Hematopoietic multipotent progenitor cell treated with erythropoietin and hydrocortisone succinate and interleukin-3 and kit ligand, for 15 days (in vitro differentiated cells): Measurements from ENCODE around the gene NBEA.
"Not testable (repeated sequence)": the region's sequence is repeated elsewhere in the genome, so short reads cannot be mapped to it uniquely, and the experiment has no call there.

ENCODE experiments used
- DNase-seq: peaks from one replicate; pipeline ENCODE4 v3.0.0-alpha.2; 2015; ENCODE audit warnings: low spot score

The NBEA gene

GRCh38 chr13:35092251-35092650 lies 150.2 kb downstream of the NBEA start:
- DNase-seq, result no peak

GRCh38 chr13:35092751-35093150 lies 150.7 kb downstream of the NBEA start:
- DNase-seq, result no peak

- no peak for DNase-seq
These were observed 151.3 kb downstream of the NBEA start for GRCh38 chr13:35093356-35093755.

- DNase-seq, result not testable (repeated sequence)
These were observed 164.7 kb downstream of the NBEA start for GRCh38 chr13:35106771-35107170.

- DNase-seq, result no peak
These were observed 165.5 kb downstream of the NBEA start for GRCh38 chr13:35107535-35107934.

GRCh38 chr13:35113612-35114011 lies 171.5 kb downstream of the NBEA start:
- not testable (repeated sequence) for DNase-seq

- no peak for DNase-seq
These were observed 185.4 kb downstream of the NBEA start for GRCh38 chr13:35127466-35127865.

- DNase-seq, result no peak
These were observed 187.4 kb downstream of the NBEA start for GRCh38 chr13:35129500-35129899.

- DNase-seq, result no peak
These were observed 189.4 kb downstream of the NBEA start for GRCh38 chr13:35131471-35131870.

- DNase-seq, result no peak
These were observed 194.5 kb downstream of the NBEA start for GRCh38 chr13:35136585-35136984.

- no peak for DNase-seq
These were observed 197.5 kb downstream of the NBEA start for GRCh38 chr13:35139591-35139990.

GRCh38 chr13:35140321-35140720 lies 198.3 kb downstream of the NBEA start:
- no peak for DNase-seq

GRCh38 chr13:35140831-35141230 lies 198.8 kb downstream of the NBEA start:
- no peak for DNase-seq

GRCh38 chr13:35143123-35143522 lies 201.1 kb downstream of the NBEA start:
- no peak for DNase-seq

- no peak for DNase-seq
These were observed 202.3 kb downstream of the NBEA start for GRCh38 chr13:35144166-35144890.

- no peak for DNase-seq
These were observed 204.6 kb downstream of the NBEA start for GRCh38 chr13:35146686-35147085.

- no peak for DNase-seq
These were observed 215.2 kb downstream of the NBEA start for GRCh38 chr13:35157143-35157755.

GRCh38 chr13:35159041-35159440 lies 217.0 kb downstream of the NBEA start:
- DNase-seq, result no peak

- DNase-seq, result no peak
These were observed 218.8 kb downstream of the NBEA start for GRCh38 chr13:35160896-35161295.

- DNase-seq, result no peak
These were observed 220.3 kb downstream of the NBEA start for GRCh38 chr13:35162420-35162819.

- no peak for DNase-seq
These were observed 221.6 kb downstream of the NBEA start for GRCh38 chr13:35163674-35164073.

GRCh38 chr13:35164324-35164932 lies 222.4 kb downstream of the NBEA start:
- DNase-seq, result peak; percentile 14

GRCh38 chr13:35165205-35165604 lies 223.1 kb downstream of the NBEA start:
- DNase-seq, result no peak
